GM12878 (cell line): Measurements from ENCODE around the gene TTL. TPM values are rescaled to one million over a fixed set of nuclear protein-coding genes. Genes with fewer than 3 reads are reported as not detected.

Source experiments
- ATAC-seq: fragments of 200-7000 bp; cut with Tn5 transposase; 3 replicates; pipeline ENCODE4 v1.9.1; 2020; ENCODE audit warnings: mild to moderate bottlenecking, moderate library complexity
- BruUV-seq: library from RNA; stranded (reverse); fragments of 400-500 nt; replicated peaks from 2 replicates; lab custom pipeline; 2021; lab: Mats Ljungman, UMichigan
- CTCF ChIA-PET: fragments of 300-600 bp; sonication (Branson Sonifier 250); formaldehyde crosslinking; extraction: SDS; loops from one replicate; lab custom pipeline; 2021; ENCODE audit warnings: inconsistent platforms; lab: Yijun Ruan, JAX
- POLR2A ChIA-PET: fragments of 350-600 bp; formaldehyde crosslinking; extraction: SDS; loops from one replicate; lab custom pipeline; 2021; ENCODE audit warnings: inconsistent platforms; lab: Charles Lee
- RAD21 ChIA-PET: fragments of 300-600 bp; sonication (Branson Sonifier 250); formaldehyde crosslinking; loops from one replicate; lab custom pipeline; 2023; ENCODE audit warnings: antibody characterized with exemption; ENCODE audit not compliant: unreplicated experiment; lab: Charles Lee
- SMC1A ChIA-PET: fragments of 300-600 bp; sonication (Branson Sonifier 250); formaldehyde crosslinking; loops from one replicate; lab custom pipeline; 2023; ENCODE audit not compliant: unreplicated experiment, uncharacterized antibody; lab: Charles Lee
- DNase-seq: peaks from one replicate; pipeline ENCODE4 v3.0.0-alpha.2; 2011; ENCODE audit warnings: low read depth, low spot score
- FAIRE-seq: peaks from 3 replicates; lab custom pipeline; 2011; peaks lifted over from hg19 to GRCh38; lab: Jason Lieb, UNC
- H2AFZ ChIP-seq: 2 replicates; pipeline ENCODE4 v1.6.0; 2011; ENCODE audit warnings: low read depth, low read length, control low read depth; ENCODE audit not compliant: control insufficient read depth
- H3K27ac ChIP-seq: 2 replicates; pipeline ENCODE4 v1.5.1; 2011; ENCODE audit warnings: control low read depth; ENCODE audit not compliant: control insufficient read depth, insufficient read depth
- H3K27me3 ChIP-seq, 2 experiments: replicated peaks in 1 of 2; 2 replicates each; pipeline versions ENCODE4 v1.6.0 to v1.6.1; 2011; ENCODE audit warnings: low read length in 1 of 2; ENCODE audit not compliant: control insufficient read depth in 2 of 2, insufficient read depth in 2 of 2
- H3K36me3 ChIP-seq, 2 experiments: 2 replicates each; pipeline ENCODE4 v1.5.1; 2011; ENCODE audit warnings: low read length in 1 of 2; ENCODE audit not compliant: control insufficient read depth in 2 of 2, insufficient read depth in 2 of 2
- H3K4me1 ChIP-seq: 2 replicates; pipeline ENCODE4 v1.6.1; 2011; ENCODE audit warnings: mild to moderate bottlenecking, low read length, moderate library complexity, mixed read lengths; ENCODE audit not compliant: control insufficient read depth, insufficient read depth
- H3K4me2 ChIP-seq: 2 replicates; pipeline ENCODE4 v1.6.0; 2011; ENCODE audit warnings: control low read depth; ENCODE audit not compliant: control insufficient read depth, insufficient read depth
- H3K4me3 ChIP-seq: fragments of 200-600 bp; sonication (generic); 2 replicates; pipeline ENCODE4 v1.5.1; 2016
- H3K79me2 ChIP-seq: 2 replicates; pipeline ENCODE4 v1.6.0; 2011; ENCODE audit warnings: low read length; ENCODE audit not compliant: control insufficient read depth, insufficient read depth
- H3K9ac ChIP-seq: 2 replicates; pipeline ENCODE4 v1.8.0; 2011; ENCODE audit warnings: low read length, control low read depth, mixed read lengths; ENCODE audit not compliant: control insufficient read depth, insufficient read depth
- H3K9me3 ChIP-seq: replicated peaks from 3 replicates; pipeline ENCODE4 v1.5.1; 2011; ENCODE audit warnings: mild to moderate bottlenecking, low read length; ENCODE audit not compliant: control insufficient read depth, insufficient read depth
- H4K20me1 ChIP-seq: 2 replicates; pipeline ENCODE4 v1.6.0; 2011; ENCODE audit not compliant: control insufficient read depth, insufficient read depth
- BRCA1 ChIP-seq: IDR thresholded peaks from 2 replicates; pipeline ENCODE4 v1.6.1; 2011; ENCODE audit warnings: low read depth, low read length, improper control_type of control experiment
- CBX5 ChIP-seq: sonication (generic); IDR thresholded peaks from 2 replicates; pipeline ENCODE4 v1.6.1; 2016; ENCODE audit warnings: low read depth, moderate library complexity, mild to moderate bottlenecking, inconsistent platforms
- EP300 ChIP-seq, 2 experiments: fragments of 150-350 bp in 1 of 2; IDR thresholded peaks; 2 replicates each; pipeline ENCODE4 v1.6.1; 2011 to 2012; ENCODE audit warnings: low read depth in 2 of 2, low read length in 2 of 2, borderline replicate concordance in 1 of 2, improper control_type of control experiment in 1 of 2, inconsistent platforms in 1 of 2; ENCODE audit not compliant: control insufficient read depth in 1 of 2
- HDAC2 ChIP-seq: fragments of 200-600 bp; sonication (generic); IDR thresholded peaks from 2 replicates; pipeline ENCODE4 v1.6.1; 2017
- KDM1A ChIP-seq: fragments of 200-600 bp; sonication (generic); IDR thresholded peaks from 2 replicates; pipeline ENCODE4 v1.6.1; 2016; ENCODE audit warnings: borderline replicate concordance
- MYB ChIP-seq: fragments of 150-350 bp; IDR thresholded peaks from 2 replicates; pipeline ENCODE4 v1.6.1; 2014; ENCODE audit warnings: mild to moderate bottlenecking, low read depth, low read length, borderline replicate concordance
- POU2F2 ChIP-seq: IDR thresholded peaks from 3 replicates; pipeline ENCODE4 v1.6.1; 2011; ENCODE audit warnings: low read depth, mild to moderate bottlenecking, low read length, borderline replicate concordance
- RCOR1 ChIP-seq: conservative IDR thresholded peaks from 2 replicates; pipeline ENCODE4 v1.6.1; 2012; ENCODE audit warnings: low read depth, low read length, improper control_type of control experiment
- SMC3 ChIP-seq: IDR thresholded peaks from 2 replicates; pipeline ENCODE4 v1.6.1; 2011; ENCODE audit warnings: low read length, improper control_type of control experiment, borderline replicate concordance
- ZNF207 ChIP-seq: fragments of 450-650 bp; IDR thresholded peaks from 2 replicates; pipeline ENCODE4 v1.6.1; 2014; ENCODE audit warnings: antibody characterized with exemption, mild to moderate bottlenecking, borderline replicate concordance
- ZZZ3 ChIP-seq: IDR thresholded peaks from 2 replicates; pipeline ENCODE4 v1.6.1; 2011; ENCODE audit warnings: low read depth; ENCODE audit not compliant: control insufficient read depth, insufficient read length
- WGBS: methylation state at CpG from one replicate; pipeline ENCODE4 v1.1.6; 2016; ENCODE audit warnings: low lambda C conversion rate; ENCODE audit not compliant: insufficient replicate concordance, insufficient coverage; ENCODE audit errors: missing lambda C conversion rate; 5-methylcytosine and 5-hydroxymethylcytosine counted together
- in situ Hi-C: fragments of 300-500 bp; cut with MboI; formaldehyde crosslinking; loops from 9 replicates; pipeline ENCODE4 v1.14.3; 2018; ENCODE audit warnings: mixed read lengths
- intact Hi-C: fragments of 100-400 bp; cut with micrococcal nuclease; formaldehyde crosslinking; loops from one replicate; pipeline ENCODE4 v1.14.2; 2022; ENCODE audit not compliant: unreplicated experiment
- polyA plus RNA-seq, 11 experiments: library from polyadenylated mRNA; depleted of rRNA in 4 of 11; unstranded in 6 of 11; stranded (reverse) in 5 of 11; fragments of >200 nt; fragmentation: Nextera tagmentation in 4 of 11; fragmentation: Illumina TruSeq in 1 of 11; extraction: Ambion mirVana in 4 of 11; extraction: Trizol in 1 of 11; gene quantifications; 1 replicate in 1 of 11; 2 replicates in 10 of 11; pipeline versions ENCODE4 v1.2.1 to v1.2.3, GENCODE V29; 2011 to 2016; ENCODE audit warnings: inconsistent platforms in 2 of 11, missing spikeins in 2 of 11, low read depth in 1 of 11
- total RNA-seq, 4 experiments: library from RNA; depleted of rRNA in 3 of 4; stranded (reverse); fragments of >200 nt in 3 of 4; fragmentation: Illumina TruSeq in 1 of 4; extraction: Trizol in 1 of 4; gene quantifications; 2 replicates each; pipeline versions ENCODE4 v1.2.1 to v1.2.3, GENCODE V29; 2013 to 2021
- TF ChIP-seq, protein P1 (sequence below), 3 experiments: IDR thresholded peaks in 2 of 3; conservative IDR thresholded peaks in 1 of 3; 2 replicates each; pipeline ENCODE4 v1.5.1; 2011; ENCODE audit warnings: low read depth in 3 of 3, low read length in 3 of 3, mild to moderate bottlenecking in 3 of 3, control low read depth in 2 of 3, moderate library complexity in 2 of 3, inconsistent platforms in 1 of 3, mixed read lengths in 1 of 3; ENCODE audit not compliant: control insufficient read depth in 2 of 3, insufficient read depth in 1 of 3; ENCODE audit errors: extremely low read depth in 1 of 3
- TF ChIP-seq, protein P2 (sequence below): fragments of 450-650 bp; conservative IDR thresholded peaks from 2 replicates; pipeline ENCODE4 v1.6.1; 2017; ENCODE audit warnings: mild to moderate bottlenecking, moderate library complexity

Gene TTL
- total and polyA plus RNA-seq, 10 of the 15 experiments (the other 5 are each of a cell fraction or from before 2014, with no cell fraction given): 3.9 to 27.1 (median 16.1) TPM

DNA sequence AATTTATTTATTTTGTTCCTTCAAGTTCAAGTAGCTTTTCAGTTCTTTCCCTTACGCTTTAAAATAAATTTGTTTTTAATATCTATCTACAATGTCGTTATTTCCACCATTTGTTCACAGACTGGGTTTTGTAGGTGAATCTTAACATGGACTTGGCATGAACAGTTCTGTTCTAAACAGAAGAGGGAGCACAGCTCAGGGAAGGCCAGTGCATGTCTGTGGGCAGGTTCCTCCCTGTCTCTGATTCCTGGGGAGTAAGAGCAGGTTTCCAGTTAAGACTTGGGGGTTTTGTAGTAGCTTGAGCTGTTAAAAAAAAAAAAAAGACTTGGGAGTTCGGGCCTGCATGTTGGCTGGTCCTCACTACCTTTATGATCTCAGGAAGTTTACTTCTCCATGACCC lies 11.1 kb downstream of the TTL start:
- RAD21 ChIA-PET: interaction anchor here (0.9 kb wide), 1 partner anchor 13 kb away, joined by 3 read pairs; no protein-coding TSS in a partner anchor
- POLR2A ChIA-PET: interaction anchor here (0.7 kb wide), 2 partner anchors 17 to 43 kb away, joined by 3 read pairs; no protein-coding TSS in a partner anchor
- Histone ChIP-seq H3K36me3 (peaks cover 0 to 2% of the 10 kb centered on the region in 2 experiments; a peak in 1 of 4 replicates), H3K9me3 (no peaks in the 10 kb centered on the region), H3K4me2 (no peak overlapping the region), H3K79me2 (no peaks in the 10 kb centered on the region), H3K27ac (no peak overlapping the region), H3K27me3 (no peaks in the 10 kb centered on the region), H4K20me1 (no peaks in the 10 kb centered on the region), H3K4me1 (no peaks in the 10 kb centered on the region), H2AFZ (no peak overlapping the region), H3K9ac (no peak overlapping the region), H3K4me3 (no peak overlapping the region)
- 98% methylated on average over 3 of the region's 3 CpGs for WGBS
- FAIRE-seq (no peak), DNase-seq (no peak), ATAC-seq (no peak)
- CTCF ChIA-PET: interaction anchor here (1.0 to 1.6 kb wide), 3 partner anchors 9 to 55 kb away, joined by 3 to 8 read pairs (median 8); no protein-coding TSS in a partner anchor
- BruUV-seq: no TSS peak
- SMC1A ChIA-PET: interaction anchor here (1.0 to 1.3 kb wide), 2 partner anchors 9 to 24 kb away, joined by 3 to 6 read pairs; no protein-coding TSS in a partner anchor
- TF ChIP-seq EP300 (IDR thresholded peaks at IDR 0.05; ENCODE audit: borderline replicate concordance in 1 of 2, control insufficient read depth in 1 of 2, low read depth in 2 of 2, low read length in 2 of 2): no peak
- TF ChIP-seq BRCA1: no peak
- no peak for TF ChIP-seq POU2F2
- TF ChIP-seq ZZZ3: no peak
- no peak for TF ChIP-seq SMC3
- no peak for TF ChIP-seq RCOR1
- TF ChIP-seq, protein P1, sequence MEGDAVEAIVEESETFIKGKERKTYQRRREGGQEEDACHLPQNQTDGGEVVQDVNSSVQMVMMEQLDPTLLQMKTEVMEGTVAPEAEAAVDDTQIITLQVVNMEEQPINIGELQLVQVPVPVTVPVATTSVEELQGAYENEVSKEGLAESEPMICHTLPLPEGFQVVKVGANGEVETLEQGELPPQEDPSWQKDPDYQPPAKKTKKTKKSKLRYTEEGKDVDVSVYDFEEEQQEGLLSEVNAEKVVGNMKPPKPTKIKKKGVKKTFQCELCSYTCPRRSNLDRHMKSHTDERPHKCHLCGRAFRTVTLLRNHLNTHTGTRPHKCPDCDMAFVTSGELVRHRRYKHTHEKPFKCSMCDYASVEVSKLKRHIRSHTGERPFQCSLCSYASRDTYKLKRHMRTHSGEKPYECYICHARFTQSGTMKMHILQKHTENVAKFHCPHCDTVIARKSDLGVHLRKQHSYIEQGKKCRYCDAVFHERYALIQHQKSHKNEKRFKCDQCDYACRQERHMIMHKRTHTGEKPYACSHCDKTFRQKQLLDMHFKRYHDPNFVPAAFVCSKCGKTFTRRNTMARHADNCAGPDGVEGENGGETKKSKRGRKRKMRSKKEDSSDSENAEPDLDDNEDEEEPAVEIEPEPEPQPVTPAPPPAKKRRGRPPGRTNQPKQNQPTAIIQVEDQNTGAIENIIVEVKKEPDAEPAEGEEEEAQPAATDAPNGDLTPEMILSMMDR (IDR thresholded peaks at IDR 0.05 in 2 of 3, conservative IDR thresholded peaks at IDR 0.05 in 1 of 3; ENCODE audit: control insufficient read depth in 2 of 3, extremely low read depth in 1 of 3, insufficient read depth in 1 of 3, low read depth in 3 of 3, low read length in 3 of 3): no peak
- TF ChIP-seq KDM1A: no peak
- TF ChIP-seq ZNF207: no peak
- TF ChIP-seq MYB: no peak
- TF ChIP-seq, protein P2, sequence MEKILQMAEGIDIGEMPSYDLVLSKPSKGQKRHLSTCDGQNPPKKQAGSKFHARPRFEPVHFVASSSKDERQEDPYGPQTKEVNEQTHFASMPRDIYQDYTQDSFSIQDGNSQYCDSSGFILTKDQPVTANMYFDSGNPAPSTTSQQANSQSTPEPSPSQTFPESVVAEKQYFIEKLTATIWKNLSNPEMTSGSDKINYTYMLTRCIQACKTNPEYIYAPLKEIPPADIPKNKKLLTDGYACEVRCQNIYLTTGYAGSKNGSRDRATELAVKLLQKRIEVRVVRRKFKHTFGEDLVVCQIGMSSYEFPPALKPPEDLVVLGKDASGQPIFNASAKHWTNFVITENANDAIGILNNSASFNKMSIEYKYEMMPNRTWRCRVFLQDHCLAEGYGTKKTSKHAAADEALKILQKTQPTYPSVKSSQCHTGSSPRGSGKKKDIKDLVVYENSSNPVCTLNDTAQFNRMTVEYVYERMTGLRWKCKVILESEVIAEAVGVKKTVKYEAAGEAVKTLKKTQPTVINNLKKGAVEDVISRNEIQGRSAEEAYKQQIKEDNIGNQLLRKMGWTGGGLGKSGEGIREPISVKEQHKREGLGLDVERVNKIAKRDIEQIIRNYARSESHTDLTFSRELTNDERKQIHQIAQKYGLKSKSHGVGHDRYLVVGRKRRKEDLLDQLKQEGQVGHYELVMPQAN: no peak
- TF ChIP-seq CBX5: no peak
- TF ChIP-seq HDAC2: no peak
- in situ Hi-C loops (no loop called here), intact Hi-C loops (no loop called here)
